Upper lobe of right lung (tissue), 1 donor: ENCODE data around the gene SNRNP48. TPM values are rescaled to one million over a fixed set of nuclear protein-coding genes. Genes with fewer than 3 reads are reported as not detected.

Experiments used
- ATAC-seq: fragments of 200-7000 bp; cut with Tn5 transposase; one replicate; pipeline ENCODE4 v1.9.1; 2020; ENCODE audit warnings: mild to moderate bottlenecking, moderate library complexity
- DNase-seq: peaks from one replicate; pipeline ENCODE4 v3.0.0-alpha.2; 2020
- H3K27ac ChIP-seq: fragments of 200-600 bp; one replicate; pipeline ENCODE4 v1.8.0; 2022
- H3K27me3 ChIP-seq: fragments of 200-600 bp; one replicate; pipeline ENCODE4 v1.8.0; 2022; ENCODE audit warnings: mild to moderate bottlenecking
- H3K36me3 ChIP-seq: fragments of 200-600 bp; one replicate; pipeline ENCODE4 v1.8.0; 2022
- H3K4me1 ChIP-seq: fragments of 200-600 bp; one replicate; pipeline ENCODE4 v1.8.0; 2022
- H3K4me3 ChIP-seq: fragments of 200-600 bp; one replicate; pipeline ENCODE4 v1.8.0; 2022; ENCODE audit warnings: mild to moderate bottlenecking
- H3K9me3 ChIP-seq: fragments of 200-600 bp; one replicate; pipeline ENCODE4 v1.8.0; 2022
- intact Hi-C: fragments of 100-400 bp; cut with DNase I; formaldehyde crosslinking; loops from one replicate; pipeline ENCODE4 v1.11.0; 2022
- total RNA-seq: library from RNA; stranded (reverse); fragmentation: NEBNext Ultra II Directional; extraction: Animal tissue kit (Norgen Biotek cat#: 25700); gene quantifications from one replicate; pipeline ENCODE4 v1.2.1, GENCODE V29; 2021
- TF ChIP-seq, protein P1 (sequence below): fragments of 200-600 bp; IDR thresholded peaks from one replicate; pipeline ENCODE4 v1.8.0; 2022; ENCODE audit warnings: antibody characterized with exemption
- donor health status: DM: no; HTN: yes; CAD: no; lungs with severe emphysema.

Gene SNRNP48
- total RNA-seq, 1 donor from 2014 or later, result 10.2 TPM

- DNase-seq, result no peak
- no peak overlapping the region for H3K4me3 ChIP-seq
- H3K4me1 ChIP-seq, result no peaks in the 10 kb centered on the region
- ATAC-seq, result no peak
- intact Hi-C loops, result no loop called here
- H3K9me3 ChIP-seq, result no peaks in the 10 kb centered on the region
- no peaks in the 10 kb centered on the region for H3K36me3 ChIP-seq
- H3K27ac ChIP-seq, result no peak overlapping the region
- H3K27me3 ChIP-seq, result no peaks in the 10 kb centered on the region
- TF ChIP-seq, protein P1, sequence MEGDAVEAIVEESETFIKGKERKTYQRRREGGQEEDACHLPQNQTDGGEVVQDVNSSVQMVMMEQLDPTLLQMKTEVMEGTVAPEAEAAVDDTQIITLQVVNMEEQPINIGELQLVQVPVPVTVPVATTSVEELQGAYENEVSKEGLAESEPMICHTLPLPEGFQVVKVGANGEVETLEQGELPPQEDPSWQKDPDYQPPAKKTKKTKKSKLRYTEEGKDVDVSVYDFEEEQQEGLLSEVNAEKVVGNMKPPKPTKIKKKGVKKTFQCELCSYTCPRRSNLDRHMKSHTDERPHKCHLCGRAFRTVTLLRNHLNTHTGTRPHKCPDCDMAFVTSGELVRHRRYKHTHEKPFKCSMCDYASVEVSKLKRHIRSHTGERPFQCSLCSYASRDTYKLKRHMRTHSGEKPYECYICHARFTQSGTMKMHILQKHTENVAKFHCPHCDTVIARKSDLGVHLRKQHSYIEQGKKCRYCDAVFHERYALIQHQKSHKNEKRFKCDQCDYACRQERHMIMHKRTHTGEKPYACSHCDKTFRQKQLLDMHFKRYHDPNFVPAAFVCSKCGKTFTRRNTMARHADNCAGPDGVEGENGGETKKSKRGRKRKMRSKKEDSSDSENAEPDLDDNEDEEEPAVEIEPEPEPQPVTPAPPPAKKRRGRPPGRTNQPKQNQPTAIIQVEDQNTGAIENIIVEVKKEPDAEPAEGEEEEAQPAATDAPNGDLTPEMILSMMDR, result no peak
These were observed 71.4 kb downstream of the SNRNP48 start for GRCh38 chr6:7661364-7661763.

Other genes starting within 250 kb of the SNRNP48 start
- gene CAGE1, start 200.5 kb upstream of the SNRNP48 start, total RNA-seq, result not detected
- 18.4 TPM for gene RIOK1, start 200.4 kb upstream of the SNRNP48 start, total RNA-seq
- gene DSP, start 48.5 kb upstream of the SNRNP48 start, total RNA-seq, result 21.4 TPM
- gene BMP6, start 135.9 kb downstream of the SNRNP48 start, total RNA-seq, result 6.6 TPM